Trophoblast cell (in vitro differentiated cells and primary cell): ENCODE data around the gene ADAMTS9.

Experiments used
- DNase-seq, 2 donors: peaks; one replicate each; pipeline ENCODE4 v3.0.0-alpha.2; 2016
- H2AFZ ChIP-seq: 2 replicates; pipeline ENCODE4 v1.6.1; 2013; ENCODE audit warnings: low read length, moderate library complexity, mild to moderate bottlenecking; ENCODE audit not compliant: insufficient read depth, poor library complexity
- H2AK5ac ChIP-seq: 2 replicates; pipeline ENCODE4 v1.6.1; 2013; ENCODE audit warnings: mild to moderate bottlenecking, low read length
- H2BK120ac ChIP-seq: 2 replicates; pipeline ENCODE4 v1.6.1; 2013; ENCODE audit warnings: low read length, mild to moderate bottlenecking, moderate library complexity; ENCODE audit not compliant: insufficient read depth, poor library complexity
- H2BK12ac ChIP-seq: 2 replicates; pipeline ENCODE4 v1.6.1; 2013; ENCODE audit warnings: mild to moderate bottlenecking, low read length, moderate library complexity
- H2BK5ac ChIP-seq: 2 replicates; pipeline ENCODE4 v1.6.1; 2013; ENCODE audit warnings: low read length, low read depth, moderate library complexity, mild to moderate bottlenecking; ENCODE audit not compliant: poor library complexity
- H3K14ac ChIP-seq: 2 replicates; pipeline ENCODE4 v1.6.1; 2013; ENCODE audit warnings: mild to moderate bottlenecking, low read length
- H3K18ac ChIP-seq: 2 replicates; pipeline ENCODE4 v1.6.1; 2013; ENCODE audit warnings: mild to moderate bottlenecking, low read length
- H3K23ac ChIP-seq: 2 replicates; pipeline ENCODE4 v1.6.1; 2013; ENCODE audit warnings: low read length
- H3K27ac ChIP-seq: 2 replicates; pipeline ENCODE4 v1.5.1; 2013; ENCODE audit warnings: low read depth, mild to moderate bottlenecking, inconsistent platforms, low read length, moderate library complexity
- H3K27me3 ChIP-seq: 2 replicates; pipeline ENCODE4 v1.6.1; 2013; ENCODE audit warnings: inconsistent platforms, mild to moderate bottlenecking, low read length, moderate library complexity; ENCODE audit not compliant: insufficient read depth
- H3K36me3 ChIP-seq, 2 experiments: 1 replicate in 1 of 2; 2 replicates in 1 of 2; pipeline ENCODE4 v1.6.1; 2013; ENCODE audit warnings: low read length in 2 of 2, mild to moderate bottlenecking in 2 of 2, moderate library complexity in 1 of 2; ENCODE audit not compliant: insufficient read depth in 2 of 2, control insufficient read depth in 1 of 2
- H3K4ac ChIP-seq: 2 replicates; pipeline ENCODE4 v1.6.1; 2013; ENCODE audit warnings: low read depth, mild to moderate bottlenecking, low read length, moderate library complexity
- H3K4me1 ChIP-seq, 2 experiments: 1 replicate in 1 of 2; 2 replicates in 1 of 2; pipeline ENCODE4 v1.6.1; 2013; ENCODE audit warnings: low read length in 2 of 2, mild to moderate bottlenecking in 2 of 2, moderate library complexity in 1 of 2; ENCODE audit not compliant: insufficient read depth in 2 of 2, control insufficient read depth in 1 of 2
- H3K4me2 ChIP-seq: 2 replicates; pipeline ENCODE4 v1.6.1; 2013; ENCODE audit warnings: inconsistent platforms, mild to moderate bottlenecking, low read length, moderate library complexity
- H3K4me3 ChIP-seq: 2 replicates; pipeline ENCODE4 v1.5.1; 2013; ENCODE audit warnings: mild to moderate bottlenecking, low read depth, low read length, inconsistent platforms
- H3K79me1 ChIP-seq: one replicate; pipeline ENCODE4 v1.6.1; 2013; ENCODE audit warnings: low read length
- H3K79me2 ChIP-seq: 2 replicates; pipeline ENCODE4 v1.6.1; 2013; ENCODE audit warnings: low read length, mild to moderate bottlenecking; ENCODE audit not compliant: control insufficient read depth, insufficient read depth, poor library complexity
- H3K9ac ChIP-seq: 2 replicates; pipeline ENCODE4 v1.6.1; 2013; ENCODE audit warnings: mild to moderate bottlenecking, low read length
- H3K9me3 ChIP-seq: 2 replicates; pipeline ENCODE4 v1.6.1; 2013; ENCODE audit warnings: low read depth, mild to moderate bottlenecking, control low read depth, inconsistent platforms, low read length; ENCODE audit not compliant: insufficient read depth
- H4K12ac ChIP-seq: 2 replicates; pipeline ENCODE4 v1.6.1; 2013; ENCODE audit warnings: low read depth, mild to moderate bottlenecking, low read length, moderate library complexity
- H4K8ac ChIP-seq: 2 replicates; pipeline ENCODE4 v1.6.1; 2013; ENCODE audit warnings: low read depth, mild to moderate bottlenecking, low read length, moderate library complexity
- H4K91ac ChIP-seq: one replicate; pipeline ENCODE4 v1.6.1; 2013; ENCODE audit warnings: low read depth, mild to moderate bottlenecking, low read length, moderate library complexity
- WGBS: extraction: QIAGEN DNeasy Blood & Tissue Kit; methylation state at CpG from one replicate; pipeline ENCODE4 v1.1.7; 2013; ENCODE audit warnings: missing lambda C conversion rate; ENCODE audit not compliant: insufficient read length, insufficient coverage; ENCODE audit errors: extremely low coverage; 5-methylcytosine and 5-hydroxymethylcytosine counted together

ADAMTS9 gene

GRCh38 chr3:64653101-64653500 lies 34.7 kb downstream of the ADAMTS9 start:
- H2BK12ac ChIP-seq, result no peak overlapping the region
- no peak overlapping the region for H2BK5ac ChIP-seq
- no peak for DNase-seq
- no peak overlapping the region for H3K4ac ChIP-seq
- no peaks in the 10 kb centered on the region for H3K79me2 ChIP-seq
- H3K4me2 ChIP-seq, result no peak overlapping the region
- no peak overlapping the region for H4K8ac ChIP-seq
- H2BK120ac ChIP-seq, result no peak overlapping the region
- no peak overlapping the region for H3K4me3 ChIP-seq
- no peak overlapping the region for H3K14ac ChIP-seq
- no CpG with 5 or more reads among the region's 3 CpGs for WGBS
- peaks cover 6 to 24% of the 10 kb centered on the region in 2 experiments for H3K36me3 ChIP-seq
- no peak overlapping the region for H4K12ac ChIP-seq
- no peak overlapping the region for H2AK5ac ChIP-seq
- no peak overlapping the region for H2AFZ ChIP-seq
- no peak overlapping the region for H4K91ac ChIP-seq
- no peak overlapping the region for H3K27ac ChIP-seq
- H3K27me3 ChIP-seq, result no peaks in the 10 kb centered on the region
- H3K79me1 ChIP-seq, result no peaks in the 10 kb centered on the region
- no peak overlapping the region for H3K18ac ChIP-seq
- H3K23ac ChIP-seq, result no peak overlapping the region
- H3K9me3 ChIP-seq, result no peaks in the 10 kb centered on the region
- H3K9ac ChIP-seq, result no peak overlapping the region
- H3K4me1 ChIP-seq, result peaks cover 0 to 5% of the 10 kb centered on the region in 2 experiments

- H2AK5ac ChIP-seq, result no peak overlapping the region
- H3K23ac ChIP-seq, result no peak overlapping the region
- H3K4me1 ChIP-seq, result peaks cover 0 to 5% of the 10 kb centered on the region in 2 experiments
- no peak overlapping the region for H3K14ac ChIP-seq
- peaks cover 6 to 21% of the 10 kb centered on the region in 2 experiments for H3K36me3 ChIP-seq
- H2BK5ac ChIP-seq, result no peak overlapping the region
- H3K4ac ChIP-seq, result no peak overlapping the region
- no peak overlapping the region for H3K27ac ChIP-seq
- H3K27me3 ChIP-seq, result no peaks in the 10 kb centered on the region
- no peak overlapping the region for H3K9ac ChIP-seq
- no peak overlapping the region for H4K8ac ChIP-seq
- H2BK120ac ChIP-seq, result no peak overlapping the region
- no CpG with 5 or more reads among the region's 2 CpGs for WGBS
- H2AFZ ChIP-seq, result no peak overlapping the region
- peak in 1 of 2 donors; percentile 58 for DNase-seq
- H3K79me2 ChIP-seq, result no peaks in the 10 kb centered on the region
- no peaks in the 10 kb centered on the region for H3K79me1 ChIP-seq
- H2BK12ac ChIP-seq, result no peak overlapping the region
- H3K9me3 ChIP-seq, result no peaks in the 10 kb centered on the region
- no peak overlapping the region for H3K4me2 ChIP-seq
- no peak overlapping the region for H3K4me3 ChIP-seq
- no peak overlapping the region for H4K12ac ChIP-seq
- H4K91ac ChIP-seq, result no peak overlapping the region
- H3K18ac ChIP-seq, result no peak overlapping the region
These were observed 36.0 kb downstream of the ADAMTS9 start for GRCh38 chr3:64651741-64652241.

GRCh38 chr3:64651303-64651702 lies 36.5 kb downstream of the ADAMTS9 start:
- H3K9me3 ChIP-seq, result no peaks in the 10 kb centered on the region
- no peak overlapping the region for H3K4me3 ChIP-seq
- no peak overlapping the region for H3K4ac ChIP-seq
- peaks cover 4 to 20% of the 10 kb centered on the region in 2 experiments for H3K36me3 ChIP-seq
- H3K9ac ChIP-seq, result no peak overlapping the region
- H3K79me2 ChIP-seq, result no peaks in the 10 kb centered on the region
- no peak overlapping the region for H3K27ac ChIP-seq
- H2BK120ac ChIP-seq, result no peak overlapping the region
- H3K18ac ChIP-seq, result no peak overlapping the region
- no peak overlapping the region for H3K23ac ChIP-seq
- no peak overlapping the region for H3K14ac ChIP-seq
- no peaks in the 10 kb centered on the region for H3K27me3 ChIP-seq
- WGBS, result no CpG with 5 or more reads among the region's 3 CpGs
- peaks cover 0 to 5% of the 10 kb centered on the region in 2 experiments for H3K4me1 ChIP-seq
- no peak overlapping the region for H3K4me2 ChIP-seq
- no peak overlapping the region for H2BK5ac ChIP-seq
- no peak overlapping the region for H4K12ac ChIP-seq
- no peak overlapping the region for H4K8ac ChIP-seq
- H2AK5ac ChIP-seq, result no peak overlapping the region
- no peak for DNase-seq
- H3K79me1 ChIP-seq, result no peaks in the 10 kb centered on the region
- H2AFZ ChIP-seq, result no peak overlapping the region
- no peak overlapping the region for H2BK12ac ChIP-seq
- no peak overlapping the region for H4K91ac ChIP-seq

- WGBS, result no CpG with 5 or more reads among the region's 1 CpG
- Histone ChIP-seq H3K4me2 (no peak overlapping the region), H3K9me3 (no peaks in the 10 kb centered on the region)
These were observed 37.1 kb downstream of the ADAMTS9 start for GRCh38 chr3:64650715-64651114.

More at GRCh38 chr3:64650715-64651114, 37.1 kb downstream of the ADAMTS9 start:
- H3K4ac ChIP-seq, result no peak overlapping the region
- H3K4me3 ChIP-seq, result no peak overlapping the region
- no peak overlapping the region for H3K9ac ChIP-seq
- H3K79me2 ChIP-seq, result no peaks in the 10 kb centered on the region
- H3K4me1 ChIP-seq, result peaks cover 0 to 5% of the 10 kb centered on the region in 2 experiments
- H2BK120ac ChIP-seq, result no peak overlapping the region
- no peak overlapping the region for H3K18ac ChIP-seq
- no peaks in the 10 kb centered on the region for H3K27me3 ChIP-seq
- no peak overlapping the region for H3K23ac ChIP-seq
- H4K91ac ChIP-seq, result no peak overlapping the region
- DNase-seq, result peak in 1 of 2 donors; percentile 8
- no peak overlapping the region for H4K8ac ChIP-seq
- H3K36me3 ChIP-seq, result peaks cover 4 to 20% of the 10 kb centered on the region in 2 experiments
- no peaks in the 10 kb centered on the region for H3K79me1 ChIP-seq
- no peak overlapping the region for H2AFZ ChIP-seq
- H2AK5ac ChIP-seq, result no peak overlapping the region
- no peak overlapping the region for H2BK5ac ChIP-seq
- H3K27ac ChIP-seq, result no peak overlapping the region
- no peak overlapping the region for H4K12ac ChIP-seq
- no peak overlapping the region for H2BK12ac ChIP-seq
- no peak overlapping the region for H3K14ac ChIP-seq
